ENCODE measurements around the gene TUBA1C.
"Not testable (repeated sequence)": the region's sequence is repeated elsewhere in the genome, so short reads cannot be mapped to it uniquely, and the experiment has no call there.

Gene TUBA1C

GRCh38 chr12:49304161-49304560, 39.3 kb downstream of the TUBA1C start:
- no peak for FAIRE-seq
- no peak for DNase-seq (ENCODE audit: insufficient read length, low spot score)
- TF ChIP-seq CTCF (IDR thresholded peaks at IDR 0.05; ENCODE audit: insufficient read depth, missing control alignments): no peak

GRCh38 chr12:49305762-49306510, 41.1 kb downstream of the TUBA1C start:
- FAIRE-seq: no peak
- TF ChIP-seq CTCF (IDR thresholded peaks at IDR 0.05; ENCODE audit: insufficient read depth, missing control alignments): no peak
- no peak for DNase-seq (ENCODE audit: insufficient read length, low spot score)

DNA sequence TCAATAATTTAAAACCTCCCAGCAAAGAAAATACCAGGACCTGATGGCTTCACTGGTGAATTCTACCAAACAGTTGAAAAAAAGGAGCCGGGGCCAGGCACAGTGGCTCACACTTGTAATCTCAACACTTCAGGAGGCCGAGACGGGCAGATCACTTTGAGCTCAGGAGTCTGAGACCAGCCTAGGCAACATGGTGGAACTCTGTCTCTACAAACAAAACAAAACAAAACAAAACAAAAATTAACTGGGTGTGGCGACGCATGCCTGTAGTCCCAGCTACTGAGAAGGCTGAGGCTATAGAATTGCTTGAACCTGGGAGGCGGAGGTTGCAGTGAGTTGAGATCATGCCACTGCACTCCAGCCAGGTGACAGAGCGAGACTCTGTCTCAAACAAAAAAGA, 44.5 kb downstream of the TUBA1C start:
- FAIRE-seq: no peak
- no peak for DNase-seq (ENCODE audit: insufficient read length, low spot score)
- no peak for TF ChIP-seq CTCF (IDR thresholded peaks at IDR 0.05; ENCODE audit: insufficient read depth, missing control alignments)

GRCh38 chr12:49310451-49311000, 45.6 kb downstream of the TUBA1C start:
- DNase-seq (ENCODE audit: insufficient read length, low spot score); FAIRE-seq: not testable (repeated sequence)

DNA sequence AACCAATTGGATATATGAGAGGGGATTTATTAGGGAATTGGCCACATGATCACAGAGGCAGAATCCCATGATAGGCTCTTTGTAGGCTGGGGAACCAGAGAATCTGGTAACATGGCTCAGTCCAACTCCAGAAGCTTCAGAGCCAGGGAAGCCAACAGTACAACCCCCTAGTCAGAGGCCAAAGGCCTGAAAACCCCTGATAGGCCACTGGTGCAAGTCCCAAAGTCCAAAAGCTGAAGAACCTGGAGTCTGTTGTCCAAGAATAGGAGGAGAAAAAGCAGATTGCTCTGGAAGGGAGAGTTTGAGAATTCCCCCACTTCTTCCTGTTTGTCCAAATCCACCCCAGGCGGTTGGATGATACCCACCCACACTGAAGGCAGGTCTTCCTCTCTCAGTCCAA, 49.9 kb downstream of the TUBA1C start:
- no peak for TF ChIP-seq CTCF (IDR thresholded peaks at IDR 0.05; ENCODE audit: insufficient read depth, missing control alignments)
- FAIRE-seq (no peak), DNase-seq (ENCODE audit: insufficient read length, low spot score) (no peak)

DNA sequence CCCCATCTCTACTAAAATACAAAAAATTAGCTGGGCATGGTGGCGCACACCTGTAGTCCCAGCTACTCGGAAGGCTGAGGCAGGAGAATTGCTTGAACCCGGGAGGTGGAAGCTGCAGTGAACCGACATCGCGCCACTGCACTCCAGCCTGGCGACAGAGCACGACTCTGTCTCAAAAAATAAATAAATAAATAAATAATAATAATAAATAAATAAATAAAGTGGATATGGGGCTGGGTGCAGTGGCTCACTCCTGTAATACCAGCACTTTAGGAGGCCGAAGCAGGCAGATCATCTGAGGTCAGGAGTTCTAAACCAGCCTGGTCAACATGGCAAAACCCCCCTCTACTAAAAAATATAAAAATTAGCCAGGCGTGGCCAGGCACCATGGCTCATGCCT, 52.2 kb downstream of the TUBA1C start:
- not testable (repeated sequence) for FAIRE-seq; DNase-seq (ENCODE audit: insufficient read length, low spot score)

DNA sequence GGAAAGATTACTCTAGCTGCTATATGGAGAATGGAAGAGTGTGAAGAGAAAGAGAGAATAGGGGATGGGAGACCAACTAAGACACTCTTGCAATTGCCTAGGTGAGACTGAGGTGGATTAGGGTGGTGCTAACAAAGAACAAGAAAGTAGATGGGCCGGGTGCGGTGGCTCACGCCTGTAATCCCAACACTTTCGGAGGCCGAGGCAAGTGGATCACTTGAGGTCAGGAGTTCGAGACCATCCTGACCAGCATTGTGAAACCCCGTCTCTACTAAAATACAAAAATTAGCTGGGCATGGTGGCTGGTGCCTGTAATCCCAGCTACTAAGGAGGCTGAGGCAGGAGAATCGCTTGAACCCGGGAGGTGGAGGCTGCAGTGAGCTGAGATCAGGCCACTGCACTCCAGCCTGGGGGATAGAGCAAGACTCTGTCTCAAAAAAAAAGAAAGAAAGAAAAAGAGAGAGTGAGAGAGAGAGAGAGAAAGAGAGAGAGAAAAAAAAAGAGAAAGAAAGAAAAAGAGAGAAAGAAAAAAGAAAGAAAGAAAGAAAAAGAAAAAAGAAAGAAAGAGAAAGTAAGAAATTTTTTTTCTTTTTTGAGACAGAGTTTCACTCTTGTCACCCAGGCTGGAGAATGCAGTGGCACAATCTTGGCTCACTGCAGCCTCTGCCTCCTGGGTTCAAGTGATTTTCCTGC, 55.7 kb downstream of the TUBA1C start:
- FAIRE-seq; DNase-seq (ENCODE audit: insufficient read length, low spot score): not testable (repeated sequence)

- no peak for TF ChIP-seq CTCF (IDR thresholded peaks at IDR 0.05; ENCODE audit: insufficient read depth, missing control alignments)
- DNase-seq (ENCODE audit: insufficient read length, low spot score) (no peak), FAIRE-seq (no peak)
Observed at GRCh38 chr12:49322367-49322707, 57.5 kb downstream of the TUBA1C start.
